NCI-H1092 treated with DMSO at 0.1 percent for 48 hours (cell line): ENCODE measurements around the gene CNRIP1.
A peak's percentile ranks its signal among the peaks of the same experiment; 100 is the strongest.
"Not testable (repeated sequence)": the region's sequence is repeated elsewhere in the genome, so short reads cannot be mapped to it uniquely, and the experiment has no call there.

ENCODE experiments used
- DNase-seq: peaks from one replicate; lab custom pipeline; 2025; lab: John Stamatoyannopoulos, UW

The CNRIP1 gene

DNA sequence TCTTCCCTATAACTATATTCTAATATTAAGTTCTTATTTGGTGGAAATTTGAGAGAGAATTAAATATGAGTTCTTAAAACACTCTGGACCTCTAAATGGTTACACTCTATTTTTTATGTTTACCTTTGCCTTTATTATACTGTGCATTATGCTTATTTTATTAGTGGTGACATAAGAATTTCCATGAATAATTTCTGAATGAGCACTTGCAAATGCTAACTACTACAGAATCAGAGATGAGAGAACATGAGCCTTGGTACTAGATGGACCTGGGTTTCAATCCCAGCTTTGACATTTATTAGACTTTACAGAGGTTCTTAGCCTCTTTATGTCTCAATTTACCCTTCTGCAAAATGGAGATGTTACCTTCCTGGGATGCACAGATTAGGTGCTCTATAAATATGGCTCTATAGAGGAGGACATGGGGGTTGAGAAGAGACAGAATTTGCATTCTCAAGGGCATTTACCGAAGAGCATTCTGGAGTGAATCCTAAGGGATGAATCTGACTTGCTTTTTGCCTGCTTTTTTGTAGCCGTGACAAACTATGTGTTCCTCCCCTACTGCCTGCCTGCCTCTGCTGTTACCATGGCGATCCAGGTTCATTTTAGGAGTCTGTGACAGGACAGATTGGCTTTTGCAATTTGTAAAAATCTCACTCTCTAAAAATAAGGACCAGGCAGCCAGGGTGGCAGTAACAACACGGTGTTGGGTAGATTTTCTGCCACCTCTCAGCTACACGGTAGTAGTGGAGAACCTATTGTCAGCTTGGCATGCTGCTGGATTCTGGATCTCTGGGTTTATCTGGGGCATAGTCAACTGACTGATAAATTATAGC is 20.7 kb upstream of the CNRIP1 start:
- no peak for DNase-seq

DNA sequence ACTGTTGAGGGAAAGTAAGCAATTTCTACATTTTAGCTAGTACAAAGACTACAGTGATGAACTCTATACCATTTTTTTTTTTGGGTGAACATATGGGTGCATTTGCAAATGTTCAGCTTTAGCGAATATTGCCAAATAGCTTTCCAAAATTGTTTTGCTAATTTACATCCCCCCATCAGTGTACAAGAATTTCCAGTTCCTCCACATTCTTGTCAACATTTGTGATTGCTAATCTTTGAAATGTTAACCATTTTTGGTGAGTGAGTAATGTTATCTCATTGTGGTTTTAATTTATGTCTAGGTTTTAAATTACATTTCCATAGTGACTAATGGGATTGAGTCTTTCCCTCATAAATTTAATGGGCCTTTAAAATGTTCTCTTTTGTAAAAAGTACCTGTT is 16.4 kb upstream of the CNRIP1 start:
- DNase-seq = no peak

DNA sequence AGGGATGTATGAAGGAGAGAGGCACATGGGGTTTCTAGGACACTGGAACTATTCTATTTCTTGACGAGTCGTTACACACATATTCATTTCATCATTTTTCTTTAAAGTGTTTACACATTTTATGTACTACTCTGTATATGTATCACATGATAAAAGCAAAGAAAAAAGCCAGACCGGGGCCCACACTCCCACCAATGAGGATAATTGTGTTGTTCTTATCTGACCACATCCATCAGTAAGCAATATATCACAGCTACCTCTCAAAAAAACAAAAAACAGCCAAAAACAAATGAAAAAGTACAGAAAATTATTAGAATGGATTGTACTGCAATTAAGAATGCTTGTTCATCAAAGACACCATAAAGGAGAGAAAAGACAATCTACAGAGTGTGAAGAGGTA is 14.2 kb upstream of the CNRIP1 start:
- DNase-seq = no peak

DNA sequence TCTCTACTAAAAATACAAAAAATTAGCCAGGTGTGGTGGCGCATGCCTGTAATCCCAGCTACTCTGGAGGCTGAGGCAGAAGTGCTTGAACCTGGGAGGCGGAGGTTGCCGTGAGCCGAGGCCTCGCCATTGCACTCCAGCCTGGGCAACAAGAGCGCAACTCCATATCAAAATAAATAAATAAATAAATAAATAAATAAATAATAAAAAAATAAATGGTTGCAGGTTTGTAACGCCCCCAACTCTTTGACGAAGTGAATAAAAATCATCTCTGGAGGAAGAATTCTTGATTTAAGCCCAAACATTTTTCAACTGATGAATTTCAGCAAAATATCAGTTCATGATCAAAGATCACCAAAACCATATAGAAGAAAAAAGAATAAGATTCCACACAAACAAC is 13.3 kb upstream of the CNRIP1 start:
- DNase-seq = no peak

DNA sequence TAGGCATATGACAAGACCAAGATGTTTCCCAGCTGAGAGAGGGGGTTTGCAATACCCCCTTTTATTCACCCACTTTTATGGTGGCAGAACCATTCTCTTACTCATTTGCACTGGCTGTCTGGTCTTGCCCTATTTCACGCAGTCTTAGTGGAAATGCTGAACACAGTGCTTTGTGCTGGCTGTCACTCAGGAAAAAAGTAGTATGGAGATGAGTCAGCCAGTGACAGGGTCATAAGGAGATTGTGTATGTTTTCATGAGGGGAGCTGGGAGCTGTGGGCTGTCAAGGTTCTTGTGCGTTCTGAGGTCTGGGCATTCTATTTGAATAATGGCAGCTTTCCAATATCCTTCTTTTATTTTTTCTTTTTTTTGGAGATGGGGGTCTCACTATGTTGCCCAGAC is 10.9 kb upstream of the CNRIP1 start:
- no peak for DNase-seq

DNA sequence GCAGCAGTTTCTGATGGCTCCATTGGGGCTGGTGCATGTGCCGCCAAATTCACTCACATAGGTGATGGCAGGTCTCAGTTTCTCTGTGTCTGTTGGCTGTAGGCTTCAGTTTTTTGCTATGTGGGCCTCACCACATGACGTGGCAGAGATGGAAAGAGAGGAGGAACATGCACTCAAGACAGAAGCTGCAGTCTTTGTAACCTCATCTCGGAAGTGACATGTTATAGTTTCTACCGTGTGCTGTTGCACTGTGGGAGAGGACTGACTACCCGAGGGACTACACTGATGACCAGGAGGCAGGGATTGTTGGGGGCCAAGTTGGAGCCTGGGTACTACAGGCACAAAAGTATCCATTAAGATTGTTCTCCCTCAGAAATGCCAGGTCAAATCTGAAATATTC is 9.2 kb upstream of the CNRIP1 start:
- no peak for DNase-seq

DNA sequence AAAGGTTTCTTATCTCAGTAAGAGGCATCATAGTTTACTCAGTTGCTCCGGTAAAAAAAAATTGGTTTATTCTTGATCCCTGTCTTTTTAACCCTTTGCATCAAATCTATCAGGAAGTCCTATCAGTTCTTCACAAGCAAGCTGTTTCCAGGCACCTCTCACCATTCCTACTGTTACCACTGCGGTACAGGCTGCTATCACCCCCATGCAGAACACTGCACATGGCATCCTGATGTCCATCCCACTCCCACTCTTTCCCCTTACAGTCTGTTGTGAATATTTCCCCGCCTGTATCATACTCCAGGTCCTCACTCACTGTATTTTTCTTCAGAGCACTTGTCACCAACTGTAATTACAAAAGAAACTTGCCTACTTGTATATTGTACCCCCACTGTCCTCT is 5.3 kb upstream of the CNRIP1 start:
- DNase-seq = no peak

DNA sequence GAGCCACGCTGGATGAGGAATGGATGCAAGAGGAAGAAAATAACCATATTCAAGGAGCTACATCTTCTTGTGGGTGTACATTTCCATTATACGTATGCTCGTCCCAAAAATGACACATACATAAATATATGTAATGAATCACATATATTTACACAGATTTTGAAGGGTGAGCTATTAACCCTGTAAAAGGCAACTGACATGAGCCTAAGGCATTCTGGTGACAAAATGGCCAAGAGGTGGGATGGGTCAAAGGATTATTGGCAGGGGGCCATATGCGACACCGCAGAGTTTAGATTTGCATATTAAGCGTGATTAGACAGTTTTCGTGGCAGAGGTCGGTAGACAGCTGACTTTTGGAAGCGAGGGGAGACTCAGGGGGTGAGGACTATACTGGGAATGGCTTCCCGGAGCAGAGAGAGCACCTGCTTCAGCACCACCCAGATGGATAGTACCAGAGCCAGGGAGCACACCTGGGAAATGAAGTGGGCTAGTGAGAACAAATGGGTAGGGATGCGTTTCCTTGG is 431 bp upstream of the CNRIP1 start:
- DNase-seq = peak; percentile 66

DNA sequence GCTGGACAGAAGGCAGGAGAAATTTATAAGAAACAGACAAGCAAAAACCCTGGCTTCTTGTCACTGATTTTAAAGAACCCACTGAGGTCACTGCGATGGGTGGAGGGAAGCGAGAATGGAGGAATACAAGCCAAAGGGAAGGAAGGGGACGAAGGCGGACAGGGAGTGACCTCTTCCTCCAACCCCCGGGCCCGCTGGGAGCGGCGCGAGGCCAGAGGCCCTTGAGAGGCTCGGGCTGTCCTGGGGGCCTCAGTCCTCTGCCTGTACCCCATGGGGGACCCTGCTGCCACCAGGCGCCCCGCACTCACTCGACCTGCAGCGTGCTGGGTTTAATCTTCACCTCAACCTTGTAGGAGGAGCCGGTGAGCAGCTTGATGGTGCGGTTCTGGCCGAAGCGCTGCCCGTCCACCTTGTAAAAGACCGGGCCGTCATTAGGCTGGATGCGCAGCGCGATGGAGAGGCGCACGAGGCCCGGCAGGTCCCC is 793 bp downstream of the CNRIP1 start:
- DNase-seq = no peak

DNA sequence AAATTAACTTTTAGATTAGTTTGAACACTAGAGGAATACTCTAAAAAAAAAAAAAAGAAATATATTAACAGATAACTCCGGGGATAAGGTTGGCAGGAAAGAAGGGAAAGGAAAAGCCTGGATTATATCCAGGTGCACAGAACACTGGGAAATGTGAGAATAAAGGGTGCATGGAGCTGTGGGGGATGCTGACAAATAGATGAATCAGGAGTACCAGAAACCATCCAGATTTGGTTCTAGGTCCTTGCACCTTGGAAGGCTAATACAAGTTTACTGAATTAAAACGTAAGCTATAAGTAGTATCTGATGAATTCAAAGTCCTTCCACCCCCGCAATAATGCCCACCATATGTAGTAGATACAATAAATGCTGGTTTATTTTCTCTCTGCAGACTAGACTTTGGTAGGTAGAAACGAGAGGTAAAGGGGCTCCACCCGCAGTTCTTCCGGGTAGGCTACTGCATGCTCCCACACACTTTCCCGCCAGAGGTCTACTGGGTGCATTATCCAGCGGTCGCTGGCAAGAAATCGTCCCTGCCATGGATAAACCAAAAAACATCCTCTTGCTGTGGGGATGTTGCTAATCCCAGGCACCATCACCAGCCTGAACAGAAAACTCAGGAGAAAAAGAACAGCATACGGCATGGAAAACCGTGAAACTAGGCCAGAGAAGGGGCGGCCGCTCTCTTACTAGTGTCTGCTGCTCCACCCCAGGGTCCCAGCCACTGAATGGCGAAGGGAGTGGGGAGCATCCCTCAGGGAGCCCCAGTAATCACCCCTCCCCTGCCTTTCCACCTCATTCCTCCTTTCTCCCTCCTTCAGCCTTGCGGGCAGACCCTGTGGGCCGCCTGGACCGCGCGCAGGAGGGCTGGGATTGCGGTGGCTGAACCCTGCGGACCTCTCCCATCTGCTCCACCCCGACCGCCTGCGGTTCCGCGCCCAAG is 1.5 kb downstream of the CNRIP1 start:
- no peak for DNase-seq

DNA sequence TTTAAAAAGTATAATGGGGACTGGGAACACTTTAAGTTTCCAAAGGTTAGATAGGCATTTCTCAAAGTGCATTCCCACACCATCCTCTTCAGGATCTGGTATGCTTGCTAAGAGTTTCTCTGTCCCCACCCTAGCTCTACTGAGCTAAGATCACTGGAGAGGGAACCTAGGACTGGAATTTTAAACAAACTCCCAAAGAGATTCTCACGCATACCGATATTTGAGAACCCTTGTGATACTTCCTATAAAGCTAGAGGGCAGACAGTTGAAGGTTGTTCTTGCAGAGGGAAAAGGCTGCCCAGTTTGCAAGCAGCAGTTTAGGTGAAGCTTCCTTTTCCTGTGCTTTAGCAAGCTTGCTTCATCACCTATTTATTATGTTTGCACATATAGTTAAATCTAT is 3.6 kb downstream of the CNRIP1 start:
- no peak for DNase-seq

DNA sequence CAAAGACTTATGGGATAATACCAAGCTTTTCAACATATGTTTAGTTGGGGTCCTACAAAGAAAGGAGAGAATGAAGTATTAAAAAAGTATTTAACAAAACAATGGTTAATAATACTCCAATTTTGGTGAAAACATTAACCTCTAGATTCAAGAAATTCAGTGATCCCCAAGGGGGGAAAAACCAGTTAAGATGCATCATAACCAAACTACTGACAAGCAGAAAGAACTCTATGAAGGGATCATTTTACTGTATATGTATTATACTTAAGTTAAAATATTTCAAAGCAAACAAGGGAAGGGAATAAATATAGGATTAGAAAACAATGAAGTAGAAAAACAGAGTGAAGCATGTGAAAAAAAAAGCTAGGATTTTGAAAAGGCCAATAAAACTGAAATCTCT is 8.7 kb downstream of the CNRIP1 start:
- DNase-seq = no peak

DNA sequence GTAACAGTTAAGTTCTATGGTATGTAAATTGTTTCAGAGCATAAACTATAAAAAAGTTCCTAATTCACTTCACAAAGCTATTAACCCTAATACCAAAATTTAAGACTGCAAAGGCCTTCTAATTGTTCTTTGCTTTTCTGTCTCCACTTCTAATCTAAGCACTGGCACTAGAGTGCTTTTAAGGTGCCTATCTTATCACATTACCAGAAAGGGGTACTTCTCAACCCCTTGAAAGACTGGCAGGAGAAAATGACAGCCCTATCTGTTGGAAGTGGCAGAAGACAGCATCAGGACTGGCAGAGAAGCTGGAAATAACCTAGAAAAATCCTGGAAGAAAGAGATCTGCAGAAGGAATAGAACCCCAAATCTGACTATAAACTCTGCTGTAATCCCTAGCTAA is 10.3 kb downstream of the CNRIP1 start:
- DNase-seq = no peak

DNA sequence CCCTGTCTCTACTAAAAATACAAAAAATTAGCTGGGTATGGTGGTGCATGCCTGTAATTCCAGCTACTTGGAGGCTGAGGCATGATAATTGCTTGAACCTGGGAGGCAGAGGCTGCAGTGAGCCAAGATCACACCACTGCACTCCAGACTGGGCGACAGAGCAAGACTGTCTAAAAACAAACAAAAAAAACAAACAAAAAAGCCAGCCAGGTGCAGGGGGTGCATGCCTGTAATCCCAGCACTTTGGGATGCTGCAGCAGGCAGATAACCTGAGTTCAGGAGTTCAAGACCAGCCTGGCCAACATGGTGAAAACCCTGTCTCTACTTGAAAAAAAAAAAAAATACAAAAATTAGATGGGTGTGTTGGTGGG is 15.9 kb downstream of the CNRIP1 start:
- DNase-seq = not testable (repeated sequence)

DNA sequence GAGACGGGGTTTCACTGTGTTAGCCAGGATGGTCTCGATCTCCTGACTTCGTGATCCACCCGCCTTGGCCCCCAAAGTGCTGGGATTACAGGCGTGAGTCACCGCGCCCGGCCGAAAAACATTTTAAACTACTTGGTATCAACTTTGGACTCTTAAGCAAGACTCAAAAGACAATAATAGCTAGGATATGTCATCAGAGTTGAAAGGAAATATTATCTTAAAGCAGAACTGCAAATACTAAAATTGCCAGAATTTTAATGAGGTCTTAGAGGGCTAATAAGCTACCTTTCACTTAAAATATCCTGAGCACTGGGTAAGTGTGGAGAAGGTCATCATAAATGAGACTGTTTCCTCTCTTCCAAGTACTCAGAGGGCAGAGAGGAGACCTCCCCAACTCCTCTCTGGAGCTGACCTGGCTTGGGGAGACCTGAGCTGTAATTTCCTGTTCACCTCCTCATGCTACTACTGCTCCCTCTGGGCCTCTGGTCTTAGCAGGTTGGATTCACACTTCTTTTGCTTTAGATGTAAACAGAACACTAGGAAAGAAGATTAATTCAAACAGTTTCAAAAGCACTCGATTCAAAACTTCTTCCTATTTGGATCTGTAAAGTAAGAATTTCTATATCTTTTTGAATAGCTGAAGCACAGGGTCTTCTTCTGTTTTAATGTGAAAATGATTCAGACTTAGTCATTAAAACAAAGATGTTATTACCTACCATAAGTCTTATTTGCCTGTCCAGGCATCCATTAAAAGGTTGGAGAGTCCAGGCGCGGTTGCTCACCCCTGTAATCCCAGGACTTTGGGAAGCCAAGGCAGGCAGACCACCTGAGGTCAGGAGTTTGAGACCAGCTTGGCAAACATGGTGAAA is 16.5 kb downstream of the CNRIP1 start:
- no peak for DNase-seq

DNA sequence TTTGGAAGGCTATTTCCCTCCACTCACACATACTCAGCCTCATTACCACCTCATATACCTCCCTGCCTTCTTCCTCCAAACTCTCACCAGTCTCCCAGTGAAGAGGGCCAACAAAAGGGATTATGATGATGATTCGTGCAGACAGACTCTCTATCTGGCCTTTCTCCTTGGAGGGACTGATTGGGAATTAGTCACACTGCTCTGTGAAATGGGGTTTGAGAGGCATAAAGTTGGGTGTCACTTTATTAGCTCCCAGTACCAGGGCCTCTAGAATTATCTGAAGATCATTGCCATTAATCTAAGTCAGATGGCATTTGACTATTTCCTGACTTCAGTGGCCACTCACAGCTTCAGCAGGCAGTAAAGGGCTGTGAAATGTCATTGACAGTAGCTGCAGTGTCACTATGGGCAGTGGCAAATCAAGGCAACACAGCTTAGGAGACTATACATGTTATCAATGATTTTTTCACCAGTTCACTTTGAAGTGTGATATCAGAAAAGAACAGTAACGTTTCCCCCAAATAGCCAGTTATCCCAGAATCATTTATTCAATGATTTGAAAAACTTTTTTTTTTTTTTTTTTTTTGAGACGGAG is 17.4 kb downstream of the CNRIP1 start:
- no peak for DNase-seq

DNA sequence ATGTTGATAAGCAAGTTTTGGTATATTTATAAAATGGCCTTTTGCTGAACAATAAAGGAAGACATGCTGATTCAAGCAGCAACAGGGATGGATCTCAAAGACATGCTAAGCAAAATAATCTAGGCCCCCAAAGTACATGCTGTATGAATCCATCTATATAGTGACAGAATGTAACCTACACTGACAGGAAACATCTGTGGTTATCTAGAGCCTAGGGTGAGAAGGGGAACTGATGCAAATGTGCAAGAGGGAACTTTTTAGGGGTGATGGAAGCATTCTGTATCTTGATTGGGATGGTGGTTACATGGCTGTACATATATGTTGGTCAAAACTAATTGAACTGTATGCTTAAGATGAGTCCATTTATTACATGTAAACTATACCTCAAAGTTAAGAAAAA is 24.2 kb downstream of the CNRIP1 start:
- no peak for DNase-seq

DNA sequence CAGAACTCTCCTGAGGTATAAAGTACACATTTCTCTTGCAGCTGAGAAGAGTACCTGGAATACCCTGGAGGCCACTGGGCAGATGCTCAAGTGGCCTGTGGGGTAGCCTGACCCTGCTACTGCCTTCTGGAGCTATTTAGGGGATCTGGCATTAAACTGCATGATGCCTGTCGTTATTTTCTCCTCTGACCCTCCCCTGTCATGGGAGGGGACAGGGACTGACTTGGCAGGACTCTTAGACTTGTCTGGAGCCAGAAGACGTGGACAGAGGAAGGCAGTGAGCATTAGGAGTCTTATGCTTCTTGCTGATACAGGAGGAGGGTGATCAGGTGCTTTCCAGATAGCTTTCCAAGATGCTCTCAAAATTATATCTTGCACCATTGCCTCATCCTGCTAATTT is 24.8 kb downstream of the CNRIP1 start:
- no peak for DNase-seq

DNA sequence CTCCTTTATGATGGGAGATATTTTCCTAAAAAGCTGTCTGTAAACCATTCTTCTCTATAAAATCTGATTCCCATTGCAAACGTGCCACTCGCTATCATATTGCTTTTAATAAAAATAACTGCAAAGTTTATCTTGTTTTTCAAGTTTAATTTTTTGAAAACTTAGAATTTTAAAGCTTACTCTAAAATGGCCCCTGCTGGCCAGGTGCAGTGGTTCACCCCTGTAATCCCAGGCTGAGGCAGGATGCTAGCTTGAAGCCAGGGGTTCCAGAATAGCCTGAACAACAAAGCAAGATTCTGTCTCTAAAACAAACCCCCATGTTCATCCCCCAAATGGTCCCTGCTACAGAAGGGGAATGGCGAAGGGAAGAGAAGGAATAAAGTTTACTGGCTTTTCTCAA is 25.6 kb downstream of the CNRIP1 start:
- no peak for DNase-seq

DNA sequence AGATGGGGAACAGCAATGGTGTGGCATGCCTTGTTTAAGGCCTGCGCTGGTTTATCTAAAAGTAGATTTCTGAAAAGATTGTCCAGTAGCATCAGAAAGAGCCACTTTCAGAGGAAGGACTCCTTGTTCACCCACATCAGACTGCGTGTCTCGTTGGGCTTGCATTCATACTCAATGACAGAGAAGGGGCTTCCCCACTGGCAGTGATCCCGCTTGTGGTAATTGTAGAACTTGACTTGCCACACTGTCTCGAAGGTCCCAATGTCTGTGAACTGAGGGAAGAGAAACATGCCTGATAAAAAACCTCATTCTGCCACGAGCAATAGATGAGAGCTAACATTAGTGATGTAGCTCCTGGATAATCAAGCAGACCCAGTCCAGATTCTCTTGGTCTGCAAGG is 26.0 kb downstream of the CNRIP1 start:
- no peak for DNase-seq

DNA sequence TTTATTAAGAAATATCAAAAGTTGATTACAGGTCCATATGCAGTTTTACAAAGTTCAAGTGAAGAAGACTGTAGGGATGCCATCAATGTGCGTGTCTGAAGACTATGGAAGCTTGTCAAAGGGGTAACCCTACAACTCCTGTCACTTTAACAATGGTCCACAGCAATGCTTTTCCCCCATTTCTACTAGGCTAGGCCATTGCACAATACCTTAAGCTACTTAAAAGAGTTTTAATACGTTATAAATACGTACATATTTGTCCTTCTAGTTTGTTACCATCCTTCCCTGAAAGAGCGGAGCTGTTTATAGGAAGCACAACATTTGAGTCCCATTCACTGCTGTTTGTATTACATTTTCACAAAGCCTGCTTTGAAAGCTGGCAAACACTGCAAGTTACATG is 26.7 kb downstream of the CNRIP1 start:
- no peak for DNase-seq
